Neural progenitor cell (in vitro differentiated cells): ENCODE data around the gene DISC1. TPM values are rescaled to one million over a fixed set of nuclear protein-coding genes. Genes with fewer than 3 reads are reported as not detected.
A peak's percentile ranks its signal among the peaks of the same experiment; 100 is the strongest.

Source experiments
- DNase-seq: peaks from one replicate; pipeline ENCODE4 v3.0.0-alpha.2; 2016; ENCODE audit warnings: low spot score
- H2AFZ ChIP-seq: fragments of 200-600 bp; sonication (generic); replicated peaks from 2 replicates; pipeline ENCODE4 v1.6.1; 2016; ENCODE audit warnings: antibody characterized with exemption
- H3F3A ChIP-seq: fragments of 200-600 bp; sonication (generic); 2 replicates; pipeline ENCODE4 v1.6.1; 2016; ENCODE audit warnings: antibody characterized with exemption, low read depth
- H3K27ac ChIP-seq: fragments of 200-600 bp; sonication (generic); 2 replicates; pipeline ENCODE4 v1.5.1; 2016; ENCODE audit warnings: mild to moderate bottlenecking
- H3K27me3 ChIP-seq: fragments of 200-600 bp; sonication (generic); 2 replicates; pipeline ENCODE4 v1.6.1; 2016; ENCODE audit warnings: mild to moderate bottlenecking, moderate library complexity
- H3K36me3 ChIP-seq: fragments of 200-600 bp; sonication (generic); 2 replicates; pipeline ENCODE4 v1.5.1; 2016
- H3K4me1 ChIP-seq: fragments of 200-600 bp; sonication (generic); 2 replicates; pipeline ENCODE4 v1.6.1; 2016; ENCODE audit warnings: mixed run types
- H3K4me2 ChIP-seq: fragments of 200-600 bp; sonication (generic); 2 replicates; pipeline ENCODE4 v1.6.1; 2016
- H3K4me3 ChIP-seq: fragments of 200-600 bp; sonication (generic); 2 replicates; pipeline ENCODE4 v1.5.1; 2016
- H3K79me2 ChIP-seq: fragments of 200-600 bp; sonication (generic); 2 replicates; pipeline ENCODE4 v1.6.1; 2016; ENCODE audit warnings: low read depth
- H3K9ac ChIP-seq: fragments of 200-600 bp; sonication (generic); 2 replicates; pipeline ENCODE4 v1.6.1; 2016
- H3K9me3 ChIP-seq: fragments of 200-600 bp; sonication (generic); 2 replicates; pipeline ENCODE4 v1.5.1; 2016; ENCODE audit warnings: low read depth
- H4K20me1 ChIP-seq: fragments of 200-600 bp; sonication (generic); 2 replicates; pipeline ENCODE4 v1.6.1; 2016; ENCODE audit warnings: low read depth
- H3K27ac Mint-ChIP-seq: 3 replicates; pipeline ENCODE4 v1.8.0; 2021; ENCODE audit warnings: mixed read lengths
- H3K27me3 Mint-ChIP-seq: 2 replicates; pipeline ENCODE4 v1.8.0; 2022; ENCODE audit warnings: low read depth, mild to moderate bottlenecking, inconsistent platforms, moderate library complexity, mixed read lengths; ENCODE audit not compliant: insufficient read depth
- H3K36me3 Mint-ChIP-seq: 3 replicates; pipeline ENCODE4 v1.8.0; 2021; ENCODE audit warnings: mixed read lengths
- H3K4me1 Mint-ChIP-seq: 3 replicates; pipeline ENCODE4 v1.8.0; 2021; ENCODE audit warnings: mixed read lengths
- H3K4me3 Mint-ChIP-seq: 3 replicates; pipeline ENCODE4 v1.8.0; 2021; ENCODE audit warnings: mild to moderate bottlenecking, moderate library complexity, mixed read lengths
- H3K9me3 Mint-ChIP-seq: 3 replicates; pipeline ENCODE4 v1.8.0; 2020; ENCODE audit warnings: mixed read lengths
- EZH2 ChIP-seq: fragments of 200-600 bp; sonication (generic); IDR thresholded peaks from 2 replicates; pipeline ENCODE4 v1.6.1; 2017; ENCODE audit warnings: antibody characterized with exemption, mild to moderate bottlenecking, moderate library complexity
- EZH2phosphoT487 ChIP-seq: fragments of 200-600 bp; sonication (generic); IDR thresholded peaks from 2 replicates; pipeline ENCODE4 v1.6.1; 2017; ENCODE audit warnings: antibody characterized with exemption
- total RNA-seq: library from RNA; depleted of rRNA; stranded (reverse); fragments of >200 nt; gene quantifications from 2 replicates; pipeline ENCODE4 v1.2.3, GENCODE V29; 2015; ENCODE audit warnings: low replicate concordance
- TF ChIP-seq, protein P1 (sequence below): fragments of 200-600 bp; sonication (generic); IDR thresholded peaks from 2 replicates; pipeline ENCODE4 v1.5.1; 2017; ENCODE audit warnings: antibody characterized with exemption, mild to moderate bottlenecking

DISC1 gene
- total RNA-seq = 1.8 and 3.2 TPM in 2 replicates

- Histone ChIP-seq H3K27me3 (peaks cover 65% of the 10 kb centered on the region), H3K27ac (no peak within 1 kb of the TSS), H3F3A (peaks cover 11% of the 10 kb centered on the region), H3K9ac (no peak within 1 kb of the TSS), H4K20me1 (no peaks in the 10 kb centered on the region), H3K79me2 (no peaks in the 10 kb centered on the region), H3K4me1 (peaks cover 5% of the 10 kb centered on the region), H3K36me3 (no peaks in the 10 kb centered on the region), H2AFZ (peak within 1 kb of the TSS; percentile 95), H3K9me3 (no peaks in the 10 kb centered on the region), H3K4me3 (peak within 1 kb of the TSS; percentile 85), H3K4me2 (peak within 1 kb of the TSS; percentile 98)
- Mint-ChIP-seq H3K36me3 (no peaks in the 10 kb centered on the region), H3K9me3 (no peaks in the 10 kb centered on the region), H3K4me1 (peaks cover 19% of the 10 kb centered on the region), H3K27ac (peak within 1 kb of the TSS; percentile 86), H3K27me3 (peaks cover 15% of the 10 kb centered on the region), H3K4me3 (peak within 1 kb of the TSS; percentile 95)
- TF ChIP-seq, protein P1, sequence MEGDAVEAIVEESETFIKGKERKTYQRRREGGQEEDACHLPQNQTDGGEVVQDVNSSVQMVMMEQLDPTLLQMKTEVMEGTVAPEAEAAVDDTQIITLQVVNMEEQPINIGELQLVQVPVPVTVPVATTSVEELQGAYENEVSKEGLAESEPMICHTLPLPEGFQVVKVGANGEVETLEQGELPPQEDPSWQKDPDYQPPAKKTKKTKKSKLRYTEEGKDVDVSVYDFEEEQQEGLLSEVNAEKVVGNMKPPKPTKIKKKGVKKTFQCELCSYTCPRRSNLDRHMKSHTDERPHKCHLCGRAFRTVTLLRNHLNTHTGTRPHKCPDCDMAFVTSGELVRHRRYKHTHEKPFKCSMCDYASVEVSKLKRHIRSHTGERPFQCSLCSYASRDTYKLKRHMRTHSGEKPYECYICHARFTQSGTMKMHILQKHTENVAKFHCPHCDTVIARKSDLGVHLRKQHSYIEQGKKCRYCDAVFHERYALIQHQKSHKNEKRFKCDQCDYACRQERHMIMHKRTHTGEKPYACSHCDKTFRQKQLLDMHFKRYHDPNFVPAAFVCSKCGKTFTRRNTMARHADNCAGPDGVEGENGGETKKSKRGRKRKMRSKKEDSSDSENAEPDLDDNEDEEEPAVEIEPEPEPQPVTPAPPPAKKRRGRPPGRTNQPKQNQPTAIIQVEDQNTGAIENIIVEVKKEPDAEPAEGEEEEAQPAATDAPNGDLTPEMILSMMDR = no peak
- TF ChIP-seq EZH2 = peak; percentile 14
- peak; percentile 93 for DNase-seq
Measured at GRCh38 chr1:231626535-231626950, at the start of gene DISC1. Gene DISC1 (plus strand): TSS chr1:231626790. CDS start chr1:231626868, 78 bp downstream.

DNA sequence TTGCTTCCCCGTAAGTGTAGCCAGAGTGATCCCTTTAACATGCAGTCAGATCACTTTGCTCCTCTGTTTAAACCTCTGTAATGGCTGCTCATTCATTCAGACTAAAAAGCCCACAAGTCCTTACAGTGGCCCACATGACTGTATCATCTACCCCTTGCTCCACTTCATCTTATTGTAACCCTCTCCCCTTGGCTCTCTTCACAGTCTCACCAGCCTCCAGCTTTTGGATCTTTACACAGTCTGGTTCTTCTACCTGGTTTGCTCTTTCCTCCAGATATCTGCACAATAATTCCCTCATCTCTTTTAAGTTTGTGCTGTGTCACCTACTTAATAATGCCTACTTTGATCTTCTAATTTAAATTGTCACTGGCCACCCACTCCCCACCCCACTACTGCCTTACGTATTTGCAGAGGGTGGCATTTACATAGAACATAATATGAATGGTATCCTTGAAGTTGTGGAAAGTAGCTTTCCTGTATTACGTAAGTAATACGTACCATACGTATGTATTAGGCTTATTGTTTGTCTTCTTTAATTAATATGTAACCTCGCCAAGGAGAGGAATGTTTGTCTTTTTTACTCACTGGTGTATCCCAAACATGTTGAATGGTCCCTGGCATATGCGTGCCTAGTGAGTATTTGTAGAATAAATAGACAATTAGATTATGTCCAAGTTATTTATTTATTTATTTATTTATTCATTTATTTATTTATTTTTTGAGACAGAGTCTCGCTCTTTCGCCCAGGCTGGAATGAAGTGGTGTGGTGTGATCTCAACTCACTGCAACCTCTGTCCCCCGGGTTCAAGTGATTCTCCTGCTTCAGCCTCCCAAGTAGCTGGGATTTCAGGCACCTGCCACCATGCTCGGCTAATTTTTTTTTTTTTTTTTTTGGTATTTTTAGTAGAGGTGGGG, 49.5 kb upstream of the DISC1 start:
- H3K4me1 ChIP-seq = no peaks in the 10 kb centered on the region
- no peak overlapping the region for H3K9ac ChIP-seq
- H3K27ac Mint-ChIP-seq = no peak overlapping the region
- H4K20me1 ChIP-seq = no peaks in the 10 kb centered on the region
- H3K27me3 ChIP-seq = no peaks in the 10 kb centered on the region
- H3K36me3 ChIP-seq = no peaks in the 10 kb centered on the region
- no peak overlapping the region for H2AFZ ChIP-seq
- no peaks in the 10 kb centered on the region for H3K27me3 Mint-ChIP-seq
- H3K4me3 Mint-ChIP-seq = no peak overlapping the region
- no peaks in the 10 kb centered on the region for H3K4me1 Mint-ChIP-seq
- DNase-seq = no peak
- H3K9me3 ChIP-seq = no peaks in the 10 kb centered on the region
- TF ChIP-seq, protein P1 = no peak
- TF ChIP-seq EZH2 (no peak), EZH2phosphoT487 (no peak)
- no peak overlapping the region for H3K27ac ChIP-seq
- no peaks in the 10 kb centered on the region for H3K79me2 ChIP-seq
- H3K4me3 ChIP-seq = no peak overlapping the region
- H3K36me3 Mint-ChIP-seq = peaks cover 2% of the 10 kb centered on the region
- no peak overlapping the region for H3K4me2 ChIP-seq
- no peaks in the 10 kb centered on the region for H3K9me3 Mint-ChIP-seq
- no peaks in the 10 kb centered on the region for H3F3A ChIP-seq

GRCh38 chr1:231580874-231581273, 45.7 kb upstream of the DISC1 start:
- Mint-ChIP-seq H3K27me3 (no peaks in the 10 kb centered on the region), H3K4me1 (no peaks in the 10 kb centered on the region), H3K27ac (no peak overlapping the region), H3K4me3 (no peak overlapping the region), H3K9me3 (no peaks in the 10 kb centered on the region), H3K36me3 (peaks cover 2% of the 10 kb centered on the region)
- no peaks in the 10 kb centered on the region for H3F3A ChIP-seq
- no peaks in the 10 kb centered on the region for H3K79me2 ChIP-seq
- no peaks in the 10 kb centered on the region for H3K36me3 ChIP-seq
- TF ChIP-seq, protein P1 = no peak
- TF ChIP-seq EZH2phosphoT487 (no peak), EZH2 (no peak)
- H2AFZ ChIP-seq = no peak overlapping the region
- H3K9me3 ChIP-seq = no peaks in the 10 kb centered on the region
- no peak overlapping the region for H3K4me3 ChIP-seq
- no peak overlapping the region for H3K9ac ChIP-seq
- no peak overlapping the region for H3K27ac ChIP-seq
- no peaks in the 10 kb centered on the region for H3K4me1 ChIP-seq
- H3K4me2 ChIP-seq = no peak overlapping the region
- no peak for DNase-seq
- no peaks in the 10 kb centered on the region for H3K27me3 ChIP-seq
- H4K20me1 ChIP-seq = no peaks in the 10 kb centered on the region
